Adipocyte (in vitro differentiated cells): ENCODE results near the gene FCHO1.

Experiments used
- DNase-seq: peaks from one replicate; pipeline ENCODE4 v3.0.0-alpha.2; 2015; ENCODE audit warnings: low read depth
- H3K27me3 ChIP-seq: replicated peaks from 2 replicates; pipeline ENCODE4 v1.7.0; 2013; ENCODE audit warnings: mild to moderate bottlenecking, low read length, moderate library complexity; ENCODE audit not compliant: control insufficient read depth, insufficient read depth
- H3K36me3 ChIP-seq: 2 replicates; pipeline ENCODE4 v1.7.0; 2013; ENCODE audit warnings: low read length, mild to moderate bottlenecking, moderate library complexity; ENCODE audit not compliant: control insufficient read depth, insufficient read depth, severe bottlenecking
- H3K4me1 ChIP-seq: 2 replicates; pipeline ENCODE4 v1.7.0; 2013; ENCODE audit warnings: mild to moderate bottlenecking, low read length, moderate library complexity; ENCODE audit not compliant: control insufficient read depth, insufficient read depth
- H3K4me3 ChIP-seq: 2 replicates; pipeline ENCODE4 v1.7.0; 2013; ENCODE audit warnings: mild to moderate bottlenecking, low read length, moderate library complexity
- H3K9ac ChIP-seq: 2 replicates; pipeline ENCODE4 v1.7.0; 2013; ENCODE audit warnings: mild to moderate bottlenecking, low read length, moderate library complexity
- H3K9me3 ChIP-seq: 2 replicates; pipeline ENCODE4 v1.7.0; 2013; ENCODE audit warnings: mild to moderate bottlenecking, low read length, moderate library complexity; ENCODE audit not compliant: control insufficient read depth

Gene FCHO1

DNA sequence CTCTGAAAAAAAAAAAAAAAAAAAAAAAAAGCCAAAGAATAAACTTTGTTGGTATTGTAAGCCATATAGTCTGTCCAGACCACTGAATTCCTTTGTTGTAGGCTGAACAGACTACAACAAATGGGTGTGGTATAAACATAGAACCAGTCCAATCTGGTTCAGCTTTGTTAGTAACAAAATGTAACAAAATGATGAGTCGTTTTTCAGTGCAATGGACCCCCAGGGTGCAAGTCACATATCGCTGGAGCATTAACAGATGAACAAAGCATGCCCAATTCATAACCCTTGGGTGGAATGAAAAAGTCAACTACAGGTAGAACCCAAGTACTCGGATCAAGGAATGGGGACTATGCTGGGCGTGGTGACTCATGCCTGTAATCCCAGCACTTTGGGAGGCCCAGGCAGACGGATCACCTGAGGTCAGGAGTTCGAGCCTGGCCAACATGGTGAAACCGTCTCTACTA is 13.6 kb upstream of the FCHO1 start:
- Histone ChIP-seq H3K4me3 (no peak overlapping the region), H3K4me1 (no peaks in the 10 kb centered on the region), H3K27me3 (no peaks in the 10 kb centered on the region), H3K9ac (no peak overlapping the region), H3K36me3 (peaks cover 32% of the 10 kb centered on the region), H3K9me3 (no peaks in the 10 kb centered on the region)
- DNase-seq = no peak

DNA sequence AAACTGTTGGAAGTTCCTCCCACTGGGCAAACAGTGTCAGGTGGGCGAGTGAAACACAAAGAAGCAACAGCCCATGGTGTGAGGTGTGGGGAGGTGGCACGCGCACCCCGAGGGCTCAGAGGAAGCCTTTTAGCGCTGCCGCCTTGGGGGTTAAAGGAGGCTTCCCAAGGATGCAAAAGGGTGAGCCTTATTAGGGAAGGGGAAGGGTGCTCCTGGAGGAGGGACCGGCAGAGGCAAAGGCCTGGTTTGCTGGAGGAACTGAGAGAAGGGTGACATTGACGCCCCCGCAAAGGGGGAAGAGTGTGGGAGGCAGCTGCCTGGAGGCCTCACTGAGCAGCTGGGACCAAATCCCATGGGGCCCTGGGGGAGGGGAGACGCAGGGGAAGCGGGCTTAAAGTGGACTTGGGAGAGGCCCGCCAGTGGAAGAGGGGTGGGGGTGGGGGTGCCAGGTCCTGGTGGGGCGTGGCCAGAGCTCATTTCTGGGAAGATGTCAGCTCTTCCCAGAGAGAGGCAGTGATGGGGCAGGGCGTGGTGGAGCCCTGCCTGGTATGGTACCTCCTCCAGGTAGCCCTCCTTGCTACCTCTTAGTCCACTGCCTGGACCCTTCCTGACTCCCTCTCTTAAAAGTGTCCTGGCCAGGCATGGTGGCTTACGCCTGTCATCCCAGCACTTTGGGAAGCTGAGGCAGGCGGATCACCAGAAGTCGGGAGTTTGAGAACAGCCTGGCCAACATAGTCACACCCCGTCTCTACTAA is 12.0 kb upstream of the FCHO1 start:
- no peaks in the 10 kb centered on the region for H3K27me3 ChIP-seq
- H3K4me3 ChIP-seq = no peak overlapping the region
- H3K36me3 ChIP-seq = peaks cover 19% of the 10 kb centered on the region
- no peak overlapping the region for H3K9ac ChIP-seq
- no peak for DNase-seq
- no peaks in the 10 kb centered on the region for H3K9me3 ChIP-seq
- no peaks in the 10 kb centered on the region for H3K4me1 ChIP-seq

DNA sequence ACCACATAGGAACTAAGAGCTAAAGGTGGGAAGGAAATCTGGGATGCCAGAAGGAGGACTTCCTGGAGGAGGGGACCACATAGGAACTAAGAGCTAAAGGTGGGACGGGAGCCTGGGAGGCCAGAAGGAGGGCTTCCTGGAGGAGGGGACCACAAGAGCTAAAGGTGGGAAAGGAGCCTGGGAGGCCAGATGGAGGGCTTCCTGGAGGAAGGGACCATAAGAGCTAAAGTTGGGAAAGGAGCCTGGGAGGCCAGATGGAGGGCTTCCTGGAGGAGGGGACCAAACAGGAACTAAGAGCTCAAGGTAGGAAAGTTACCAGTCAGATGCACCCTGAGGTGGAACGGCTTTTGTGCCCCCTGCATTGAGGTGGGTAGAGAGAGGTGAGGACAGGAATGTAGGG is 9.8 kb upstream of the FCHO1 start:
- Histone ChIP-seq H3K27me3 (no peaks in the 10 kb centered on the region), H3K9ac (no peak overlapping the region), H3K9me3 (no peaks in the 10 kb centered on the region)

DNA sequence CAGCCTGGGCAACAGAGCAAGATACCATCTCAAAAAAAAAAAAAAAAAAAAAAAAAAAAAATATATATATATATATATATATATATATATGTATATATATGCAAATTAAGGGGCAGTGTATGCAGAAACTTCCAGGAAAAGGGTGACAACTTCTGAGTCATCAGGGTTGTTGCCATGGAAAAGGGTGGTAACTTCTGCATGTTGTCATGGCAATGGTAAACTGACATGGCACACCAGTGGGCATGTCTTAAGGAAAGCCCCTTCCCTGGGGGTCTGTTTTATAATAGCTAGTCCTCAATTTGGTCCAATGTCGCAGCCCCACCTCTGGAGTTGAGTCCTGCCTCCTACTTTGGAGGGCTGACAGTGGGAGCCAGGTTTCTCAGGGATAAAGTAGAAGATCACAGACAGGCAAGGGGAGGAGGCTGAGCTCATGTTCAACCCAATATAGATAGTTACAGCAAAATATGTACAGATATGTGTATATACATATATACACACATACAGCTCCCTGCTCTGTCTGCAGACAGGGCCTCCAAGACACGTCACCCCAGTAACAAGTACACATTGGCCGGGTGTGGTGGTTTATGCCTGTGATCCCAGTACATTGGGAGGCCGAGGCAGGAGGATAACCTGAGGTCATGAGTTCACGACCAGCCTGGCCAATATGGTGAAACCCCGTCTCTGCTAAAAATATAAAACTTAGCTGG is 7.2 kb upstream of the FCHO1 start:
- no peaks in the 10 kb centered on the region for H3K36me3 ChIP-seq
- no peaks in the 10 kb centered on the region for H3K27me3 ChIP-seq
- H3K9ac ChIP-seq = no peak overlapping the region
- H3K4me3 ChIP-seq = no peak overlapping the region
- no peaks in the 10 kb centered on the region for H3K9me3 ChIP-seq
- DNase-seq = no peak
- H3K4me1 ChIP-seq = no peaks in the 10 kb centered on the region

More for the DNA sequence above, 9.8 kb upstream of the FCHO1 start:
- Histone ChIP-seq H3K4me3 (no peak overlapping the region), H3K4me1 (no peaks in the 10 kb centered on the region), H3K36me3 (peaks cover 8% of the 10 kb centered on the region)
- no peak for DNase-seq

DNA sequence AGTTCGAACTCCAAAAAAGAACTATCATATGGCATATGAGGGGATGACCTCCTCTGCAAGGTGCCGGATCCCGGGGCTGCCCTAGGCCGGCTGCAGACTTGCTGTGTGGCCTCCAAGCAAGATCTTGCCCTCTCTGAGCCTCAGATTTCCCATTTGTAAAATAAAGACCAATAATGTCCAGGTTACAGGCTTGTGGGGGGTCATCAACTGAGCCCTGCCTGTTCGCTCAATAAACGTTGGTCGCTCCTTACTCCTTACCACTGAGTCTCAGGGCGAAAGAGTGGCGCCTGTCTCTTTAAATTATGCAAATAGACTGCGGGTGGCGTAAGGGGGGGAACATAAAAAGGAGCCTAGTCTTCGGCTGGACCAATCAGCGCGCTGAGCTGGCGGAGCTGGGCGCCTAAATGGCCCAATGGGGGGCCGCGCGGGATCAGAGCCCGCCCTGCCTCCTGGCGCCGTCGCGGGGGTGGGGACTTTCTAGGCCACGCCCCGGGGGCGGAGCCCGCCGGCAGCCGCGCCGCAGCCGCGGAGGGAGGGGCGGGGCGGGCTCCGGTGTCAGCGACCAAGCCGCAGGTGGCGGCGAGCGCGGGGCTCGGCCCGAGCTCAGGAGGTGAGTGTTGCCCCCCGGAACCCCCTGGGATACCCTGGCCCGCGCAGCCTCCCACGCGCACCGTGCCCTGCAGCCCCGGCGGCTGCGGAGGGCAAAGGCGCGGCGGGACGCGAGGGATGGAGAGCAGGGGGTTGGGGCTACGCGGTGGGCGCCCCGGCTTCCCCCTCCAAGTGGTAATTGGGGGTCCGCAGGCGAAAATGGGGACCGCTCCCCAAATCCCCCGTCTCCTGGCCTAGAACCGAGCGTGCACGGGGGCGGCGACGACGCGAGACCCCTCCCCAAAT is 3.8 kb upstream of the FCHO1 start:
- DNase-seq = peak; percentile 97
- Histone ChIP-seq H3K36me3 (no peaks in the 10 kb centered on the region), H3K9me3 (no peaks in the 10 kb centered on the region)

DNA sequence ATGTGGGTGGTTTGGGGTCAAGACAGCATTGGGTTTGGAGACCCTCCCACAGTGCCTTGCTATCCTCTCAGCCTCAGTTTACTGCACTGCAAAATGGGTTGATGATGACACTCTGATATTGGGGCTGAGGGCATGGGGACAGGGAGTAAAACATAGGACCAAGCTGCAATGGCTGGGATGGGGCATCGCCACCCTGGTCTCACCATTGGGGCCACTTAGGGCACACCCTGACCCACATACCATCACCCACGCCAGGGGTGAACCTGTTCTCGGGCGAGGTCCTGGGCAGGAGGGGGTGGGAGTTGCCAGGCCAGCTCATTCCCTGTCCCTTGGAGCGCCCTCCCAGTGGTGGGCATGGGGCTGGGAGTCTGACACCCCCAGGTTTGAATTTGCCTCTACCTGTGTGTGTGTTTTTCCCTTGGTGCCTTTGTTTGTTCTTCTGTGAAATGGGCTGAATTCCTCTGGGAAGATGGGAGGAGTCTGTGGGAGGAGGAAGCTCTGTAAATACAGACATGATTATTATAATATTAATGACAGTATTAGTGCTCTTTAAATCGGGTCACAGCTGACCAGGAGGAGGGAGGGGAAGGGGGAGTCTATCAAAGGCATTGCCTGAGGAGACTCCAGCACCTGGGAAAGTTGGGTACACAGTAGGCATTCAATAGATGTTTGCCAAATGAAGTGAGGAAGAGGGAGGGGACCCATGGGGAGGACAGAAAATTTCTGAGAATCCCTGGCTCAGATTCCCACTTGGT is 2.2 kb upstream of the FCHO1 start:
- Histone ChIP-seq H3K9ac (no peak overlapping the region), H3K9me3 (no peaks in the 10 kb centered on the region), H3K4me3 (no peak overlapping the region), H3K27me3 (no peaks in the 10 kb centered on the region), H3K36me3 (no peaks in the 10 kb centered on the region), H3K4me1 (no peaks in the 10 kb centered on the region)
- DNase-seq = no peak

More for the DNA sequence above, 3.8 kb upstream of the FCHO1 start:
- H3K4me1 ChIP-seq = no peaks in the 10 kb centered on the region
- H3K9ac ChIP-seq = no peak overlapping the region
- peak overlapping the region; percentile 71 for H3K4me3 ChIP-seq
- H3K27me3 ChIP-seq = no peaks in the 10 kb centered on the region

DNA sequence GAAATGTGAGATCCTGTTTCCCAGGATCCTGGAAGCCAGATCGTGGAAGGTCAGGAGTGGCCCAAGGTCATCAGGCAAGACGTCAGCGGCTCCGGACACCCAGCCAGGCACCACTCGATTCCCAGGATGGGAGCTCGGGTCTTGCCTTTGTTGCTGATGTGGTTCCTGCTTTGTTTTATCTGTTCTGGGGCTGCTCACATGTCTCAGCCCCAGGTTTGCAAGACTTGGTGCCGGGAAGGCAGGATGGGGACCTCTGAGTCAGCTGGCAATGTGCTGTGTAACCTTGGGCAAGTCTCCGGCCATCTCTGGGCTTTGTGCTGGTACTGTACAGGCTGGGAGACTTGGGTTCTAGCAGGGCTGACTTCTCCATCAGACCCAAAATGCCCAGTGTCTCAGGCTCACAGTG is 1.4 kb upstream of the FCHO1 start:
- no peak for DNase-seq
- no peak overlapping the region for H3K4me3 ChIP-seq

DNA sequence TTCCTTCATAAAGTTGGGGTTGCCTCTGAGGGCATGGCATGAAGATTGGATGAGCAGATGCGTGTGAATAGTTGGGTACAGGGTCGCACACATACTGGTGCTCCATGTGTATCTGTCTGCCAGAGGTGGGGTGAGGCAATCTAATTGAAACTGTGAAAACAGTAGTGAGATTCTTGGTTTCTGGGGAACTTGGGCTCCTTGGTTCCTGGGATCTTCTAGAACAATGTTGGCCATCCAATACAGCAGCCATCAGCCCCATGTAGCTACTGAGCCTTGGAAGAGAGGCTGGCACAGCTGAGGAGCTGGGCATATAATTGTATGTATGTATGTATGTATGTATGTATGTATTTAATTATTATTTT is 616 bp downstream of the FCHO1 start:
- H3K36me3 ChIP-seq = no peaks in the 10 kb centered on the region
- no peak overlapping the region for H3K9ac ChIP-seq
- no peak overlapping the region for H3K4me3 ChIP-seq
- H3K4me1 ChIP-seq = no peaks in the 10 kb centered on the region
- no peaks in the 10 kb centered on the region for H3K9me3 ChIP-seq
- DNase-seq = no peak
- no peaks in the 10 kb centered on the region for H3K27me3 ChIP-seq

More for the DNA sequence above, 1.4 kb upstream of the FCHO1 start:
- no peaks in the 10 kb centered on the region for H3K4me1 ChIP-seq
- no peak overlapping the region for H3K9ac ChIP-seq
- no peaks in the 10 kb centered on the region for H3K27me3 ChIP-seq
- H3K9me3 ChIP-seq = no peaks in the 10 kb centered on the region
- H3K36me3 ChIP-seq = no peaks in the 10 kb centered on the region

DNA sequence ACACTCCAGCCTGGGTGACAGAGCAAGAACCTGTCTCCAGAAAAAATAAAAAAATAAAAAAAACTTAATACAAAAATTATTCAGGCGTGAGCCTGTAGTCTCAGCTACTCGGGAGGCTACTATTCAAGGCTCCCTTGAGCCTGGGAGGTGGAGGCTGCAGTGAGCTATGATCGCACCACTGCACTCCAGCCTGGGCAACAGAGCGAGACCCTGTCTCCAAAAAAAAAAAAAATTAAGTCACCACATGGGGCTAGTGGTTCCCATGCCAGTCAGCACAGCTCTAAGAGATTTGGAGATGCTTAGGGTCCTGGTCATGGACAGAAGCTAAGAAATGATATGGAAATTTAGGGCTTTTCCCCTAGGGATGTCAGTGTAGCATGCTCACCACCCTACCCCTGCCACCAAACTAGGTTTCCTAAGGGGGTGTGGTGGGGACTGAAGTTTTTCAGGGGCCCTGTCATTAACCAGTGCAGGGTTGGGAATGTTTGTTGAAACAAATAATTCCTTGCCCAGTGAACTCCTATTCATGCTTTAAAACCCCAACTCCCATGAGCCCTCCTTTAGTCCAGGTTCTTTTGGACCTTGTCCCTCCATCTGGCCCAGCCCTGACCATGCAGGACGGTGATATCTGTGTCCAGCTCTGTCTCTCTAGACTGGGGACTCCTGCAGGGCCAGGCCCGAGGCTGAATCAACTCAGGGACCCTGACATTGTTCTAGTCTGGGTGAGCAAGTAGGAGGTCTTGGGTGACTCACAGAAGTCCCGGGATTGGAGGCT is 1.8 kb downstream of the FCHO1 start:
- DNase-seq = no peak
- H3K4me1 ChIP-seq = no peaks in the 10 kb centered on the region
- no peaks in the 10 kb centered on the region for H3K27me3 ChIP-seq
- H3K36me3 ChIP-seq = no peaks in the 10 kb centered on the region
- H3K9me3 ChIP-seq = no peaks in the 10 kb centered on the region
- H3K4me3 ChIP-seq = no peak overlapping the region
- no peak overlapping the region for H3K9ac ChIP-seq

DNA sequence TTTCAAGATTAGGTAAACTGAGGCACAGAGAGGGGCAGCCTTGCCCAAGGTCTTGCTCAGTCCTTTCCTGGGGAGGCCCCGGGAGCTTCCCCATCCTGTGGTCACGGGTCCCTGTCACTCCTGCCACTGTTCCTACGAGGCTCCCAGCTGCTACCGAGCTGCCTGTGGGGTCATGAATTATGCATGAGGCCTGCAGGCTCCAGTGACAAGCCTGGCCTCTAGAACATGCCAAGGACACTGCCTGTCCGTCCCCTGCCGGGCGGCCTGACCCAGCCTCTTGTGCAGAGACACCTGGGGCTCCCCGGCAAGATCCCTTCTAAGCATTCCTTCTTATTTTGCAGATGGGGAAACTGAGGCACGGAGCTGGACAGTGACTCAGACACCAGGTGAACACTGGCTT is 2.7 kb downstream of the FCHO1 start:
- DNase-seq = no peak
- Histone ChIP-seq H3K9me3 (no peaks in the 10 kb centered on the region), H3K36me3 (no peaks in the 10 kb centered on the region), H3K9ac (no peak overlapping the region), H3K4me1 (no peaks in the 10 kb centered on the region), H3K4me3 (no peak overlapping the region), H3K27me3 (no peaks in the 10 kb centered on the region)
